GM21423 (cell line): Measurements from ENCODE around the gene FBXO48.

ENCODE experiments used
- ATAC-seq: cut with Tn5 transposase; IDR thresholded peaks from one replicate; pipeline ENCODE4 v1.9.1; 2021; ENCODE audit warnings: mild to moderate bottlenecking, moderate library complexity; ENCODE audit not compliant: unreplicated experiment

The FBXO48 gene

DNA sequence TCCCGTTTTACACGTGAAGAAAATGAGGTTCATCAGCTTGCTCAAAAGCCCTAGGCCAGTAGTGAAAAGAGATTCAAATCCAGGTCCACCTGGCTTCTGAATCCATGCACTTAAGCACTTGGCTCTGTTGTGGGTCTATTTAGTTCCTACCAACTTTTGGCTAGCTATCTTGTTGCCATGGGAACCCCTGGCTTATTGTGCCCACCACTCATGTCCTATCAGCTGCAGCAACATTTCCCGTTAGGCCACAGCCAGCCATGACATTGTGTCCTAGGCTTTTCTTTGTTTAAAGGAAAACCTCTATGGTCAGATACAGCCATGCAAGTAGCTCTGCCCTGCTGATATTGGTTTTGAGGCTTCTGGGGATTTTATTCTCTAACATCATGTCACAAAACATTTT lies 52.2 kb downstream of the FBXO48 start:
- no peak for ATAC-seq

DNA sequence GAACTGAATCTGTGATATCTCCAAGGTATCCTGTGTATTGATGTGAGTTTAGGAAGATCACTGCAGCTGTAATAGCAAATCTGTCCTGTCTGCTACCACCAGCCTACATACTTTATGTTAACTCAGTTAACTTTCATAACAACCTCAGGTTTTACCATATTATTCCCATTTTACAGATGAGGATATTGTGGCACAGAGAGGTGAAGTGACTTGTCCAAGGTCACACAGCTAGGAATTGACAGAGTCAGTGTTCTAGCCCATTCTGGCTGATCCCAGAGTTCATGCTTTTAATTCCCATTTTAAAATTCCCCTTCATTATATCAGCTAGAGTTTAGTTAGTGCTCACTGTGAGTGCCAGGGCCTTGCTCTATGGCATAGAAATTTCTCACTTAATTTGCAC lies 52.6 kb downstream of the FBXO48 start:
- no peak for ATAC-seq

DNA sequence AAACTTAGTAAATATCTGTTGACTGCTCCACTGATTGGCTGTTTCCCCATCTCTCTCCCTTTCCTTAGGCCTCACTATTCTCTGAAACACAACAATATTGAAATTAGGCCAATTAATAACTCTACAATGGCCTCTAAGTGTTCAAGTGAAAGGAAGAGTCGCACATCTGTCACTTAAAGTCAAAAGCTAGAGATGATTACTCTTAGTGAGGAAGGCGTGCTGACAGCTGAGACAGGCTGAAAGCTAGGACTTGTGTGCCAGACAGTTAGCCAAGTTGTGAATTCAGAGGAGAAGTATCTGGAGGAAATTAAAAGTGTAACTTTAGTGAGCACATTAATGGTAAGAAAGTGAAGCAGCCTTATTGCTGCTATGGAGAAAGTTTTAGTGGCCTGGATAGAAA lies 53.6 kb downstream of the FBXO48 start:
- no peak for ATAC-seq

DNA sequence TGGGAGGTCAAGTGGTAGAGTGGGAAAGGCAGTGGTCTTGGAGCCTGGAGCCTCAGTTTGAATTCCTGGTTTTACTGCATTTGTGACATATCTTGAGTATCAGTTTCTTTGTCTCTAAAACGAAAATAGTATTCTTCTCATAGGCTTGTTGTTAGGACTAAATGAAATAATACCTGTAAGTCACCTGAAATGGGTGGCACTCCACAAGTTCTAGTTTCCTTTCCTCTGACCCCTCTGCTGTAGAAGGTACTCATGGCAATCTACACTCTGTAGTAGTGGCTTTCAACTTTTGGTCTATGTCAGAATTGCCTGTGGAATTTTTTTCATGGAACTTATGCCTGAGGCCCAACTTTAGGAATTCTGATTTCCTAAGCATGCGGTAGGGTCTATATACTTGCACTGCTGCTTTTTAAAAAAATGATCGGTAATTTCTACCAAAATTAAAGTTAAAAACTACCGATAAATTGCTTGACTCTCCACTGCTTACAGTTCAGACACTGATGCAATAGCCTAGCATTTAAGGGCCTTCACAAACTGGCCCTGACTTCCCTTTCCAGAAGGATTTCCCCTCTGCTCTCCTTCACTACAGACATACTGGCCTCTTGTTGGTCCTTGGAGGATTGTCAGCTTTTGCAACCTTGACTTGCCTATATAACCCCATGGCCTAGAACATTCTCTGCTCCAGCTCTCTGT lies 54.8 kb downstream of the FBXO48 start:
- ATAC-seq, result peak; percentile 33

DNA sequence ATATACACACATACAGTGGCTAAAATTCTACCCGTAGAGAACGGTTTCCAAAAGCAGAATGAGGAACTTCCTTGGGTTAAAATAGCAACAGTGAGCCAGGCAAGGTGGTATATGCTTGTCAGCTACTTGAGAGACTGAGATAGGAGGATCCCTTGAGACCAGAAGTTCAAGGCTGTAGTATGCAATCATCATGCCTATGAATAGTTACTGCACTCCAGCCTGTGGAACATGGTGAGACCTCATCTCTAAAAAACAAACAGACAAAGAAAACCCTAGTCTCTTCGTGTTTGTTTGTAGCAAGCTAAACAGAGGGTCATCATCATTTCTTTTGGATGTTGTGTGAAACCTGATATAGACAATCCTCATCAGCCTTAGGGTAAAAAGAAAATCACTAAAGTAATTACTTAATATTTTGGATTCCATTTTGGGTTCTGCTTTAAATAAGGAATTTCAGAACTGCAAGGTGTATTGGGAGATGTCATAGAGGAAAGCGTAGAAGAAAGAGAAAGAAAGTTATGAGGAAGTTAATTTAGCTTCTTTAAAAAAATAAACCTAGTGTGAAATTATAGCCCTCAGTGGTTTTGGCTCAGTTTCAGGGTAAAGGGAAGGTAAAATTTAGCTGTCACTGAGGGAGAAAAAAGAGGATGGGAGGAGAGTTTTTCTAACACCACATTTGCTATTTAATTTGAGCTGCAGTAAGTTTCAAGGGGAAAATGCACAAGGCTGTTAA lies 55.5 kb downstream of the FBXO48 start:
- ATAC-seq, result peak; percentile 93
